ENCODE results near the gene EZH1. TPM values are rescaled to one million over a fixed set of nuclear protein-coding genes. Genes with fewer than 3 reads are reported as not detected.

Gene EZH1
- total RNA-seq, 1 donor from 2014 or later = 56.2 TPM

DNA sequence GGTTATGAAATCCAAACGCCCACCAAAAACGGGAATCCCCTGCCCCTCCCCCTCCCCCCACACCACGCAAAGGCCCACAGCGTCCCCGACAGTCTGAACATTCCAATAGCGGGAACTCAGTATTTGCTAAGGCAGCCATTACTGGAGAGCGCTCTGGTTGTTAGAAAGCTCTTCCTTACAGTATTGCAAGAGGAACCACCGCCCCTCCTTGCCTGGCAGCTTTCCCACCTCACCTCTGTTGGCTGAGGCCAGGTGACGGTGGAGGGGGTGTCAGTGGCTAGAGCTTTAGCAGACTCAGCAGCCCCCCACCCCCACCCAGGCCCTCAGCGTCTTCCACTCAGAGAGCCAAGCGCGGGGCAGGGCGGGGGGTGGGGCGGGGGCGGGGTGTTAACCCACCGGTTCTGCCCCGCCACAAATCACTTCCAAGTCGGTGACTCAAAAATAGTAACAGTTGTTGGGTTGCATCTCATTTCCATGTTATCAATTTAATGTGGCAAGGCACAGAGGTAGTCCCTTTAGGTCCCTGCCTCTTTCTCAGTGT lies 65.8 kb downstream of the EZH1 start:
- Histone ChIP-seq H3K4me3 (peak overlapping the region; percentile 95), H3K36me3 (no peaks in the 10 kb centered on the region), H3K27me3 (ENCODE audit: low read depth) (peaks cover 13% of the 10 kb centered on the region), H3K4me1 (peaks cover 79% of the 10 kb centered on the region), H3K27ac (peak overlapping the region; percentile 94), H3K9me3 (no peaks in the 10 kb centered on the region)
- intact Hi-C loops (cut with DNase I) = no loop called here
- TF ChIP-seq, protein P1, sequence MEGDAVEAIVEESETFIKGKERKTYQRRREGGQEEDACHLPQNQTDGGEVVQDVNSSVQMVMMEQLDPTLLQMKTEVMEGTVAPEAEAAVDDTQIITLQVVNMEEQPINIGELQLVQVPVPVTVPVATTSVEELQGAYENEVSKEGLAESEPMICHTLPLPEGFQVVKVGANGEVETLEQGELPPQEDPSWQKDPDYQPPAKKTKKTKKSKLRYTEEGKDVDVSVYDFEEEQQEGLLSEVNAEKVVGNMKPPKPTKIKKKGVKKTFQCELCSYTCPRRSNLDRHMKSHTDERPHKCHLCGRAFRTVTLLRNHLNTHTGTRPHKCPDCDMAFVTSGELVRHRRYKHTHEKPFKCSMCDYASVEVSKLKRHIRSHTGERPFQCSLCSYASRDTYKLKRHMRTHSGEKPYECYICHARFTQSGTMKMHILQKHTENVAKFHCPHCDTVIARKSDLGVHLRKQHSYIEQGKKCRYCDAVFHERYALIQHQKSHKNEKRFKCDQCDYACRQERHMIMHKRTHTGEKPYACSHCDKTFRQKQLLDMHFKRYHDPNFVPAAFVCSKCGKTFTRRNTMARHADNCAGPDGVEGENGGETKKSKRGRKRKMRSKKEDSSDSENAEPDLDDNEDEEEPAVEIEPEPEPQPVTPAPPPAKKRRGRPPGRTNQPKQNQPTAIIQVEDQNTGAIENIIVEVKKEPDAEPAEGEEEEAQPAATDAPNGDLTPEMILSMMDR (IDR thresholded peaks at IDR 0.05) = no peak
- no peak for ATAC-seq
- DNase-seq = peak; percentile 67

DNA sequence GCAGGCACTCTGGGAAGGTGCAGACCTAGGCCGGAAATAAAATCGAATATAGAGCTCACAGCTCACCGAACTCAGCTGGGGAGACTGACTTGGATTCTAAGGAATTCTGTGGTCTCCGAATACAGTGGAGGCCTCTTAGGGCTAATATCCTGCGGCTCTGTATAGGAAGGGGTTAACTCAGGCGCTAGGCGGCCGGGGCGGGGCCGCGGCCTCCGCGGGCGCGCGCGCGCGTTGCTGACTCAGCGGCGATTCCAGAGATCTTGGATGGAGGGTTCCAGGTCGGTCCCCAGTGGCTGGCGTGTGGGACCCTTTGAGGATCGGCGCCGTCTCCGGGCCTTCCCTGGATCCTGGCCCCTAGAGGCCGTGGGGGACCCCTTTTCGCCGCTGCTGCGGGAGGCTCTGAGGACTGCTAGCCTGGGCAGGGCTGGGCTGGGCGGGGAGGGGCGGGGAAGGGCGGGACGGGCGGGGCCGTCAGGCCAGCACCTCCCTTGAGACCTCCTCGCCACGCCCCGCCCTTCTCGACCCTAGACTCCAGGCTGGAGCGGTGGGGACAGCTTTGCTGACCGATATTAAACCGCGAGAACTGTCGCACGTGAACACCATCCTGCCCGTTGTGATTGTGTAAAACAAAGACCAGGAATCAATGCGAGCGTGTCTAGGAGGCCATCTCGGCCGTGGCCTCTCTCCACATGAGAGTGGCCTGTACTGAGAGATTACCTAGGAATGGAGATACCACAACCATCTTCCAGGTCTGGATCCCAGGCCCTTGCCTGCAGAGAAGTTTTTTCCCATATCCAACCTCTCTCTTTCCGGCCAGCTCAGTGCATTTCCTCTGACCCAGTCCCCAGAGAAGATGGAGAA lies 66.7 kb downstream of the EZH1 start:
- peak overlapping the region; percentile 94 for H3K27ac ChIP-seq
- peaks cover 7% of the 10 kb centered on the region for H3K36me3 ChIP-seq
- no peaks in the 10 kb centered on the region for H3K9me3 ChIP-seq
- DNase-seq (peak; percentile 91), ATAC-seq (peak; percentile 67 to 69)
- peak overlapping the region; percentile 95 for H3K4me3 ChIP-seq
- H3K27me3 ChIP-seq (ENCODE audit: low read depth) = peaks cover 13% of the 10 kb centered on the region
- TF ChIP-seq, protein P1 (IDR thresholded peaks at IDR 0.05) = no peak
- H3K4me1 ChIP-seq = peaks cover 79% of the 10 kb centered on the region
- intact Hi-C loops (cut with DNase I) = no loop called here

DNA sequence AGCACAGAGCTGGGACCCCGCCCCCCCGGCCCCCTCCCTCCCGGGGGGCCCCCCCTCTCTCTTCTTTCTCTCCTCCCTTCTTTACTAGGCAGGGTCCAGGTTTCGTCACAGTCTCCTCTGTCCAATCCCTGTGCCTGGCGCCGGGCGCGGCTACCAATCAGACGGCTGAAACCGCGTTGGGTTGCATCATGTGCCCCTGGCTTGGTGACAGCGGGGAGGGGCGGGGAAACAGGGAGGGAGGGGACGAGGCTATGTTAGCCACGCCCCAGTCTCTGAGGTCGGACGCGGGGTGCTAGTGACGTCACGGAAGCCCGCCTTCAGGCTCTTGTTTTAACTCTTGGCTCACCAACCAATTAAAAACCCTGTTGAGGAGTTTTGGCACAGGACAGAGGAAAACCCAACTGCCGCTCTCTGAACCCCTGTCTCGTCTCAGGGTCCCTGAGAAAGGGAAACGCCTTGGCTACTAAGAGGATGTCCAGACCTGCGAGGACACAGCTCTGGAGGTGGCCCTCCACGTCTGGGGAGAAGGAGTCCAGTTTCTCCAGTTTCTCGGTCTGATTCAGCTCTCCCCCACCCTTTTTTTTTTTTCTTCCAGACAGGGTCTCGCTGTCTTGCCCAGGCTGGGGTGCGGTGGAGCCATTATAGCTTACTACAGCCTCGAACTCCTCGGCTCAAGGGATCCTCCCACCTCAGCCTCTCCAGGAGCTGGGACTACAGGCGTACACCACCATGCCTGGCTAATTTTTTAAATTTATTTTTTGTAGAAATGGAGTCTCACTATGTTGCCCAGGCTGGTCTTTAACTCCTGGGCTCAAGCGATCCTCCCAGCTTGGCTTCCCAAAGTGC lies 67.6 kb downstream of the EZH1 start:
- peak overlapping the region; percentile 95 for H3K4me3 ChIP-seq
- peaks cover 73% of the 10 kb centered on the region for H3K4me1 ChIP-seq
- peak overlapping the region; percentile 94 for H3K27ac ChIP-seq
- ATAC-seq (peak; percentile 80 to 89), DNase-seq (peak; percentile 99)
- H3K36me3 ChIP-seq = peaks cover 17% of the 10 kb centered on the region
- TF ChIP-seq, protein P1 (IDR thresholded peaks at IDR 0.05) = no peak
- peaks cover 13% of the 10 kb centered on the region for H3K27me3 ChIP-seq (ENCODE audit: low read depth)
- no peaks in the 10 kb centered on the region for H3K9me3 ChIP-seq
- intact Hi-C loops (cut with DNase I) = no loop called here

DNA sequence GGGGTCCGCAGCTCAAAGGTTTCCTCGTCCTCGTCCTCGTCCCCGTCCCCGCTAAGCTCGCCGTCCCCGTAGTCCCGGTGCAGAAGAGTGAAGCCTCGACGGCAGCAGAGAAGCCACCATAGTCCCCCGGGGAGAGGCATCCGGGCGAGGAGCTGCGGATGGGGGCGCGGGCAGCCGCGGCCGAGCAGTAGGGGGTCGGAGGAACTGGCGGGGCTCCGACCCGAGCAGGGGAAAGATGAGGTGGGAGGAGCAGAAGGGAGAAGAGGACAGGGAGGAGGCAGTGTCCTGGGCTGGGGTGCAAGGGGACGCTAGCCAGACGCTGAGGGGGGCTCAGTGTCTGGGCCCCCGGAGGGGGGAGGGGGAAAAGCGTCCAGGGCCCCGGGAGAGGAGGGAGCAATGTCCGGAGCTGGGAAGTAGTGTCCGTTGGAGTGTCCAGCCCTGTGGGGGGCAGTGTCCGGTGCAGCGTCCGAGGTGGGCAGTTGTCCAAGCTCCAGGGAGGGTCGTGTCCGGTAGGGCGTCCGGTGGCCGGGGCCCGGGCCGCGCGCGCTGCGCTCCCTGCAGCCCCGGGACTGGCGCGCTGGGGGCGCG lies 68.3 kb downstream of the EZH1 start, which contains the start of gene PLEKHH3:
TSS of gene PLEKHH3 (minus strand) at position 571 of the 588 bp plus-strand sequence. CDS start at position 140, 431 bp downstream.
- ATAC-seq (no peak), DNase-seq (no peak)
- TF ChIP-seq, protein P1 (IDR thresholded peaks at IDR 0.05) = peak; percentile 30
- H3K4me3 ChIP-seq = peak within 1 kb of the TSS; percentile 95
- no peaks in the 10 kb centered on the region for H3K9me3 ChIP-seq
- peaks cover 24% of the 10 kb centered on the region for H3K36me3 ChIP-seq
- intact Hi-C loops (cut with DNase I) = no loop called here
- peak within 1 kb of the TSS; percentile 94 for H3K27ac ChIP-seq
- peaks cover 68% of the 10 kb centered on the region for H3K4me1 ChIP-seq
- H3K27me3 ChIP-seq (ENCODE audit: low read depth) = peaks cover 13% of the 10 kb centered on the region

DNA sequence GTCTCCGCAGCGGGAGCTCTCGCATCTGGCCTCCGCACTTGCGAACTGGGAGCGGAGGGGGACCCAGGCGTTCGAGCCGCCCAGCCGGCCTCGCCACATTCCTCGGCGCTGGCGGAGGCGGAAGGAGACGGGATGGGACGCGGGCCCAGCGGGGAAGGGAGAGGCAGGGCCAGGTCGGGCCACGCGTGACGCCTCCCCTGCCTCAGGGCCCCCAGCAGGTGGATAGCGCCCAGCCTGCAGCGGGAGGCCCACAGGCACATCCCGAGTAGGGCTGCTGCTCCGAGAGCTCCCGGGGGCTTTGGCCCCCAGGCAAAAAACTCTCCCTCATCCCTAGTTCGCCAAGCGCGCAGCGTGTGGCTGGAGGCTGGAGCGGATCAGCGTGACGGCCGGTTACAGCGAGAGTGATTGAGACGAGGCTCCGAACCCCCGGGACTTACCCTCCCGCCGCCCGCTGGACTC lies 68.8 kb downstream of the EZH1 start:
- Histone ChIP-seq H3K9me3 (no peaks in the 10 kb centered on the region), H3K4me1 (peaks cover 68% of the 10 kb centered on the region), H3K27ac (peak overlapping the region; percentile 85), H3K4me3 (peak overlapping the region; percentile 95), H3K36me3 (peaks cover 29% of the 10 kb centered on the region), H3K27me3 (ENCODE audit: low read depth) (peaks cover 13% of the 10 kb centered on the region)
- intact Hi-C loops (cut with DNase I) = no loop called here
- TF ChIP-seq, protein P1 (IDR thresholded peaks at IDR 0.05) = no peak
- ATAC-seq = peak; percentile 26 to 29
- DNase-seq = peak; percentile 82

Data from lower lobe of right lung (tissue), 2 donors.